BE2C (cell line): ENCODE measurements around the gene USP24.
"Not testable (repeated sequence)": the region's sequence is repeated elsewhere in the genome, so short reads cannot be mapped to it uniquely, and the experiment has no call there.

Source experiments
- DNase-seq: peaks from one replicate; pipeline ENCODE4 v3.0.0-alpha.2; 2020
- H3K27me3 ChIP-seq: fragments of 250-450 bp; sonication (Bioruptor Pico); 2 replicates; pipeline ENCODE4 v1.5.1; 2020; ENCODE audit warnings: mild to moderate bottlenecking
- H3K36me3 ChIP-seq: fragments of 250-450 bp; sonication (Bioruptor Pico); 2 replicates; pipeline ENCODE4 v1.5.1; 2020; ENCODE audit warnings: mild to moderate bottlenecking
- H3K4me1 ChIP-seq: fragments of 250-450 bp; sonication (Bioruptor Pico); 2 replicates; pipeline ENCODE4 v1.5.1; 2020
- H3K4me3 ChIP-seq: 2 replicates; pipeline ENCODE4 v1.5.1; 2011; ENCODE audit warnings: low read depth, low read length
- H3K9me3 ChIP-seq: fragments of 250-450 bp; sonication (Bioruptor Pico); 2 replicates; pipeline ENCODE4 v1.5.1; 2020
- TF ChIP-seq, protein P1 (sequence below): IDR thresholded peaks from 2 replicates; pipeline ENCODE4 v1.5.1; 2012; ENCODE audit warnings: mild to moderate bottlenecking, low read depth, low read length

Gene USP24

DNA sequence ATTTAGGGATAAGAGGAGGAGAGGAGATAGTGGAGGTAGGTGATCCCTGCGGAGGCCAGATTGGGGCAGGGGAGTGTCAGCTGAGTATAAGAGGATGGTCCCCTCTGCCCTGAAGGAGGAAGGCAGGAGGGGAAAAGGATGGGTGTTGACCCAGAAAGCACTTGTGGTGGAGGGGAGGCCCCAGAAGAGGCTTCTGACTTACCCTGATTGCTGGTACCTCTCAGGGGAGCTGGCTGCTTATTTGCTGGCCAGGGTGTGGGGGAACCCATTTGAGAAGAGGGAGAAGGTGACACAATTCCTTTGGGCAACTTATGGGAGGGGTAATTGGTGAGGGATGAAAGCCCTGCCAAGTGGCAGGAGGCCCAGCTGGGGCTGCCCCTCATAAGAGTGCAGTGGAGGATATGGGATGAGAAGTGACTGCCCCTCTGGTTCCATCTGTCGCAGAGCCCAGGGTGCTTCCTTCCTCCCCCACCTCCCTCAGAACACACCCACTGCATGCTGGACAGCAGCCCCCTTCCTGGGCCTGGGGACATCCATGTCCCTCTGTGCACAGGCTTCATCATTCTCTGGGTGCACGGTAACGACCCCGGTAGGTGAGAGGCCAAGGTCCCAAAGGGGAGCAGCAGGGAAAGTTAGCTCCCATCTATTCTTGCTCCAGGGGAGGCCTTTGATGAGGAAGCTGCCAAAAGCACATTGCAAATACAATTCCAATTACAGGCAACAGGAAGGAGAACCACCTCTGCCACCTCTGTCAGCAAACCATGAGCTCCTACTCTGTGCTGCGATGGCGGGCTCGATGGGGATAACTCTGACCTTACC is 177.2 kb downstream of the USP24 start:
- H3K36me3 ChIP-seq = no peaks in the 10 kb centered on the region
- TF ChIP-seq, protein P1, sequence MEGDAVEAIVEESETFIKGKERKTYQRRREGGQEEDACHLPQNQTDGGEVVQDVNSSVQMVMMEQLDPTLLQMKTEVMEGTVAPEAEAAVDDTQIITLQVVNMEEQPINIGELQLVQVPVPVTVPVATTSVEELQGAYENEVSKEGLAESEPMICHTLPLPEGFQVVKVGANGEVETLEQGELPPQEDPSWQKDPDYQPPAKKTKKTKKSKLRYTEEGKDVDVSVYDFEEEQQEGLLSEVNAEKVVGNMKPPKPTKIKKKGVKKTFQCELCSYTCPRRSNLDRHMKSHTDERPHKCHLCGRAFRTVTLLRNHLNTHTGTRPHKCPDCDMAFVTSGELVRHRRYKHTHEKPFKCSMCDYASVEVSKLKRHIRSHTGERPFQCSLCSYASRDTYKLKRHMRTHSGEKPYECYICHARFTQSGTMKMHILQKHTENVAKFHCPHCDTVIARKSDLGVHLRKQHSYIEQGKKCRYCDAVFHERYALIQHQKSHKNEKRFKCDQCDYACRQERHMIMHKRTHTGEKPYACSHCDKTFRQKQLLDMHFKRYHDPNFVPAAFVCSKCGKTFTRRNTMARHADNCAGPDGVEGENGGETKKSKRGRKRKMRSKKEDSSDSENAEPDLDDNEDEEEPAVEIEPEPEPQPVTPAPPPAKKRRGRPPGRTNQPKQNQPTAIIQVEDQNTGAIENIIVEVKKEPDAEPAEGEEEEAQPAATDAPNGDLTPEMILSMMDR = no peak
- H3K4me1 ChIP-seq = no peaks in the 10 kb centered on the region
- no peak overlapping the region for H3K4me3 ChIP-seq
- DNase-seq = no peak
- H3K9me3 ChIP-seq = no peaks in the 10 kb centered on the region
- peaks cover 26% of the 10 kb centered on the region for H3K27me3 ChIP-seq

DNA sequence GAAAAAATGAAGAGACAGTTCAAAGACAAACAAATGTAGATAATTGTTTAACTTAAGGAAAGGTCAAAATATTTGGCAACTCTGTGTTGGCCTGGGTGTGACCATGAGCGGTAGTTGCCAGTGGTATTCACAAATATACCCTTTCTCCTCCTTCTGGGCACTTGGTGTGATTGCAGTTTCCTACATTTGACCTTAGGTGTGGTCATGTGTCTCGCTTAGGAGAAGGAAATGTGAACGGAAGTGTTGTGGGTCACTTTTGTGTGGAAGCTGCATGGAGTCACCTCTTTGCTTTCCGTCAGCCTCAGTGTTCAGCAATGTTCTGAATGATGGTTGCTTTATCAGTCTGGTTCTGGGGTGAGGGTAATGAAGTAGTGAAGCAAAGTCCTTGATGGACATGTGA is 179.3 kb downstream of the USP24 start:
- TF ChIP-seq, protein P1 = no peak
- Histone ChIP-seq H3K36me3 (no peaks in the 10 kb centered on the region), H3K27me3 (peaks cover 22% of the 10 kb centered on the region), H3K9me3 (no peaks in the 10 kb centered on the region), H3K4me3 (no peak overlapping the region), H3K4me1 (no peaks in the 10 kb centered on the region)
- DNase-seq = no peak

DNA sequence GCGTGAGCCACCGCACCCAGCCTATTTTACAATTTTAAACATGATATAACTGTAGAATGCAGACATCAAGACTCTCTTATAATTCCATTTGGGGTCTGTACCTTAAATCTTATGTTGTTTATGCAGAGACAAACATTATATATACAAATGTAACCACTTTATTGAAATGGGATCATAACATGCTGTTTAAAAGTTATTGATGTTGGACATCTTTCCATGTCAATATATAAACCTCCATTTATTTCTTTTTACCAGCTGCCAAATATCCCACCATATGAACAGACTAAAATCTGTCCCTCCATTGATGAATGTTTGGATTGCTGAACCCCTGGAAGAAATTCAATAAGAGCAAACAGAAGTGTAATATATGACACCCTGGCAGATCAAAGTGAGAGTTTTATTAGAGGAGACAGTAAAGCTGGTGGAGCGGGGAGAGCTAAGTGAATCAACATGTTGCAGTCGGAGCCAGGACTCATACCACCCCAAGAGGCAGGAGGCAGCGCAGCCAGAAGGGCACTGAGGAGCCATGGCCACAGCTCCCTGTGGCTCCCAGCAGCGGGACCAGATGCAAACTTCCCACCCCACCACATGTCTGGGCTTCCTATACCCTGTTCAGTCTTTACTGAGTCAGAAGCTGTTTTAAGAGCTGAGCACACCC is 180.6 kb downstream of the USP24 start:
- Histone ChIP-seq H3K27me3 (peaks cover 9% of the 10 kb centered on the region), H3K9me3 (no peaks in the 10 kb centered on the region), H3K4me3 (no peak overlapping the region), H3K36me3 (no peaks in the 10 kb centered on the region), H3K4me1 (no peaks in the 10 kb centered on the region)
- TF ChIP-seq, protein P1 = no peak
- DNase-seq = no peak

DNA sequence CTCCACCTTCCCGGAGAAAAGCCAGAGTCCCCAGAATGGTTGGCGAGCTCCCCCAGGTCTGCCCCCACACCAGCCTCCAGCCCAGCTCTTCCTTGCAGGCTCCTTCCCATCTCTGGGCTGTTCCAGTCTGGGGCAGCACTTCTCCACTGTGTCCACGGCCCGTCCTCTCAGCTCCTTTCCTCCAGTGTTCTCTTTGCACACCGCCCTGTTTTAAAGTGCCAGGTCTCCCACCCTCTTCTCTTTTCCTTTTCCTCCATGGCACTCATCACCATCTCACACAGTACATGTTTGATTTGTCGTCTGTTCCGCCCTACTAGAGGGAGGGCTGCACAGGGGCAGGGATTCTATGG is 181.9 kb downstream of the USP24 start:
- Histone ChIP-seq H3K4me1 (no peaks in the 10 kb centered on the region), H3K27me3 (no peaks in the 10 kb centered on the region; the same call in 1 of the 2 replicates), H3K36me3 (no peaks in the 10 kb centered on the region), H3K4me3 (no peak overlapping the region), H3K9me3 (no peaks in the 10 kb centered on the region)
- TF ChIP-seq, protein P1 = no peak
- DNase-seq = no peak

DNA sequence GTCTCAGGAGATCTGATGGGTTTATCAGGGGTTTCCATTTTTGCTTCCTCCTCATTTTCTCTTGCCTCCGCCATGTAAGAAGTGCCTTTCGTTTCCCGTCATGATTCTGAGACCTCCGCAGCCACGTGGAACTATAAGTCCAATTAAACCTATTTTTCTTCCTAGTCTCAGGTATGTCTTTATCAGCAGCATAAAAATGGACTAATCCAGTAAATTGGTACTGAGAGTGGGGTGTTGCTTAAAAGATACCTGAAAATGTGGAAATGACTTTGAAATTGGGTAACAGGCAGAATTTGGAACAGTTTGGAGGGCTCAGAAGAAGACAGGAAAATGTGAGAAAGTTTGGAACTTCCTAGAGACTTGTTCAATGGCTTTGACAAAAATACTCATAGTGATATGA is 184.1 kb downstream of the USP24 start:
- not testable (repeated sequence) for H3K9me3 ChIP-seq, DNase-seq, H3K4me3 ChIP-seq, H3K27me3 ChIP-seq, H3K4me1 ChIP-seq, H3K36me3 ChIP-seq

DNA sequence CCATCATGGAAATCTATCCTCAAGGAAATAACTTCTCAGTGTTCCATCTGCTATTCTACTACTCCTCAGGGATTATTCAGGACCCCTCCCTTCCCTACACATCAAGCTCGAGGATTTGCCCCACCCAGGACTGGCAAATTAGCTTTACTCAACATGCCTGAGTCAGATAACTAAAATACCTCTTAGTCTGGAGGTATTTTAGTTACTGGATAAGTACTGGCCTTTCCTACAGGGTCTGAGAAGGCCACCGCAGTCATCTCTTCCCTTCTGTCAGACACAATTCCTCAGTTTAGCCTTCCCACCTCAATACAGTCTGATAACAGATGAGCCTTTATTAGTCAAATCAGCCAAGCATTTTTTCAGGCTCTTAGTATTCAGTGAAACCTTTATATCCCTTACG is 188.5 kb downstream of the USP24 start:
- not testable (repeated sequence) for H3K4me3 ChIP-seq, H3K27me3 ChIP-seq, DNase-seq, H3K4me1 ChIP-seq, H3K9me3 ChIP-seq, H3K36me3 ChIP-seq

DNA sequence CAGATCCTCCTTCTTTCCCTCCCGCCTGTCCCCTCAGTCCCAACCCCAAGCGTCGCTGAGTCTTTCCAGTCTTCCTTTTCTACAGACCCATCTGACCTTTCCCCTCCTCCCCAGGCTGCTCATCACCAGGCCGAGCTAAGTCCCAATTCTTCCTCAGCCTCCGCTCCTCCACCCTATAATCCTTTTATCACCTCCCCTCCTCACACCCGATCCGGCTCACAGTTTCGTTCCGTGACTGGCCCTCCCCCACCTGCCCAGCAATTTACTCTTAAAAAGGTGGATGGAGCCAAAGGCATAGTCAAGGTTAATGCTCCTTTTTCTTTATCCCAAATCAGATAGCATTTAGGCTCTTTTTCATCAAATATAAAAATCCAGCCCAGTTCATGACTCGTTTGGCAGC is 191.0 kb downstream of the USP24 start:
- H3K4me3 ChIP-seq, H3K9me3 ChIP-seq, H3K27me3 ChIP-seq, DNase-seq, H3K36me3 ChIP-seq, H3K4me1 ChIP-seq: not testable (repeated sequence)
